Activated gamma-delta T cell (primary cell): ENCODE results near the gene NANOS3.
A peak's percentile ranks its signal among the peaks of the same experiment; 100 is the strongest.

Experiments used
- DNase-seq: peaks from one replicate; lab custom pipeline; 2025; lab: John Stamatoyannopoulos, UW

NANOS3 gene

GRCh38 chr19:13864667-13865570 lies 12.0 kb upstream of the NANOS3 start:
- no peak for DNase-seq

GRCh38 chr19:13865571-13866462 lies 11.1 kb upstream of the NANOS3 start:
- no peak for DNase-seq

- no peak for DNase-seq
These were observed 10.4 kb upstream of the NANOS3 start for GRCh38 chr19:13866463-13867046.

GRCh38 chr19:13868663-13869062 lies 8.3 kb upstream of the NANOS3 start:
- DNase-seq: no peak

GRCh38 chr19:13869281-13869680 lies 7.7 kb upstream of the NANOS3 start:
- no peak for DNase-seq

- DNase-seq: no peak
These were observed 6.1 kb upstream of the NANOS3 start for GRCh38 chr19:13870873-13871272.

GRCh38 chr19:13872339-13872694 lies 4.6 kb upstream of the NANOS3 start:
- DNase-seq: no peak

GRCh38 chr19:13872695-13873389 lies 4.1 kb upstream of the NANOS3 start:
- no peak for DNase-seq

GRCh38 chr19:13873834-13874515 lies 3.0 kb upstream of the NANOS3 start:
- no peak for DNase-seq

GRCh38 chr19:13875824-13876223 lies 1.1 kb upstream of the NANOS3 start:
- DNase-seq: no peak

- no peak for DNase-seq
These were observed 369 bp downstream of the NANOS3 start for GRCh38 chr19:13877303-13877702.

GRCh38 chr19:13880059-13881043 lies 3.4 kb downstream of the NANOS3 start:
- DNase-seq: peak; percentile 96

- no peak for DNase-seq
These were observed 4.3 kb downstream of the NANOS3 start for GRCh38 chr19:13881251-13881691.

GRCh38 chr19:13881692-13882418 lies 4.9 kb downstream of the NANOS3 start:
- no peak for DNase-seq

GRCh38 chr19:13882419-13882795 lies 5.5 kb downstream of the NANOS3 start:
- no peak for DNase-seq

GRCh38 chr19:13882836-13883235 lies 5.9 kb downstream of the NANOS3 start:
- DNase-seq: no peak

- no peak for DNase-seq
These were observed 6.7 kb downstream of the NANOS3 start for GRCh38 chr19:13883516-13884064.

GRCh38 chr19:13884726-13885591 lies 8.0 kb downstream of the NANOS3 start:
- DNase-seq: no peak
